ENCODE data around the gene CILP. TPM values are rescaled to one million over a fixed set of nuclear protein-coding genes. Genes with fewer than 3 reads are reported as not detected.

CILP gene
- total RNA-seq, 1 donor from 2014 or later = not detected

GRCh38 chr15:65171428-65171827, 39.8 kb downstream of the CILP start:
- H3K27me3 ChIP-seq (ENCODE audit: control insufficient read depth, insufficient read depth, low read length) = no peaks in the 10 kb centered on the region
- no peak overlapping the region for H3K4me3 ChIP-seq (ENCODE audit: low read depth, low read length)
- no peak for DNase-seq (ENCODE audit: low read depth)
- H3K36me3 ChIP-seq (ENCODE audit: control insufficient read depth, insufficient read depth, low read length) = peaks cover 1% of the 10 kb centered on the region
- no peak for TF ChIP-seq CTCF (IDR thresholded peaks at IDR 0.05; ENCODE audit: insufficient read depth, low read length, poor library complexity, severe bottlenecking)

GRCh38 chr15:65165875-65166274, 45.4 kb downstream of the CILP start:
- H3K4me3 ChIP-seq (ENCODE audit: low read depth, low read length) = no peak overlapping the region
- TF ChIP-seq CTCF (IDR thresholded peaks at IDR 0.05; ENCODE audit: insufficient read depth, low read length, poor library complexity, severe bottlenecking) = no peak
- H3K36me3 ChIP-seq (ENCODE audit: control insufficient read depth, insufficient read depth, low read length) = peaks cover 1% of the 10 kb centered on the region

GRCh38 chr15:65164139-65164538, 47.1 kb downstream of the CILP start:
- DNase-seq (ENCODE audit: low read depth) = no peak
- Histone ChIP-seq H3K4me3 (ENCODE audit: low read depth, low read length) (no peak overlapping the region), H3K36me3 (ENCODE audit: control insufficient read depth, insufficient read depth, low read length) (no peaks in the 10 kb centered on the region), H3K27me3 (ENCODE audit: control insufficient read depth, insufficient read depth, low read length) (no peaks in the 10 kb centered on the region)
- TF ChIP-seq CTCF (IDR thresholded peaks at IDR 0.05; ENCODE audit: insufficient read depth, low read length, poor library complexity, severe bottlenecking) = no peak

More at GRCh38 chr15:65165875-65166274, 45.4 kb downstream of the CILP start:
- H3K27me3 ChIP-seq (ENCODE audit: control insufficient read depth, insufficient read depth, low read length) = no peaks in the 10 kb centered on the region
- no peak for DNase-seq (ENCODE audit: low read depth)

- DNase-seq (ENCODE audit: low read depth) = no peak
- Histone ChIP-seq H3K36me3 (ENCODE audit: control insufficient read depth, insufficient read depth, low read length) (no peaks in the 10 kb centered on the region), H3K4me3 (ENCODE audit: low read depth, low read length) (no peak overlapping the region), H3K27me3 (ENCODE audit: control insufficient read depth, insufficient read depth, low read length) (no peaks in the 10 kb centered on the region)
- no peak for TF ChIP-seq CTCF (IDR thresholded peaks at IDR 0.05; ENCODE audit: insufficient read depth, low read length, poor library complexity, severe bottlenecking)
Observed at GRCh38 chr15:65163041-65163440, 48.2 kb downstream of the CILP start.

- Histone ChIP-seq H3K27me3 (ENCODE audit: control insufficient read depth, insufficient read depth, low read length) (no peaks in the 10 kb centered on the region), H3K4me3 (ENCODE audit: low read depth, low read length) (no peak overlapping the region), H3K36me3 (ENCODE audit: control insufficient read depth, insufficient read depth, low read length) (peaks cover 1% of the 10 kb centered on the region)
- DNase-seq (ENCODE audit: low read depth) = no peak
- no peak for TF ChIP-seq CTCF (IDR thresholded peaks at IDR 0.05; ENCODE audit: insufficient read depth, low read length, poor library complexity, severe bottlenecking)
Observed at GRCh38 chr15:65156692-65157091, 54.6 kb downstream of the CILP start.

GRCh38 chr15:65154720-65155119, 56.6 kb downstream of the CILP start:
- Histone ChIP-seq H3K4me3 (ENCODE audit: low read depth, low read length) (no peak overlapping the region), H3K27me3 (ENCODE audit: control insufficient read depth, insufficient read depth, low read length) (no peaks in the 10 kb centered on the region), H3K36me3 (ENCODE audit: control insufficient read depth, insufficient read depth, low read length) (peaks cover 1% of the 10 kb centered on the region)
- DNase-seq (ENCODE audit: low read depth) = no peak
- TF ChIP-seq CTCF (IDR thresholded peaks at IDR 0.05; ENCODE audit: insufficient read depth, low read length, poor library complexity, severe bottlenecking) = no peak
